GM21723 (cell line): ENCODE data around the gene SH3BP1.
A peak's percentile ranks its signal among the peaks of the same experiment; 100 is the strongest.
"Not testable (repeated sequence)": the region's sequence is repeated elsewhere in the genome, so short reads cannot be mapped to it uniquely, and the experiment has no call there.

ENCODE experiments used
- ATAC-seq: cut with Tn5 transposase; IDR thresholded peaks from one replicate; pipeline ENCODE4 v1.9.1; 2021; ENCODE audit warnings: mild to moderate bottlenecking, moderate library complexity; ENCODE audit not compliant: unreplicated experiment

The SH3BP1 gene, protein sequence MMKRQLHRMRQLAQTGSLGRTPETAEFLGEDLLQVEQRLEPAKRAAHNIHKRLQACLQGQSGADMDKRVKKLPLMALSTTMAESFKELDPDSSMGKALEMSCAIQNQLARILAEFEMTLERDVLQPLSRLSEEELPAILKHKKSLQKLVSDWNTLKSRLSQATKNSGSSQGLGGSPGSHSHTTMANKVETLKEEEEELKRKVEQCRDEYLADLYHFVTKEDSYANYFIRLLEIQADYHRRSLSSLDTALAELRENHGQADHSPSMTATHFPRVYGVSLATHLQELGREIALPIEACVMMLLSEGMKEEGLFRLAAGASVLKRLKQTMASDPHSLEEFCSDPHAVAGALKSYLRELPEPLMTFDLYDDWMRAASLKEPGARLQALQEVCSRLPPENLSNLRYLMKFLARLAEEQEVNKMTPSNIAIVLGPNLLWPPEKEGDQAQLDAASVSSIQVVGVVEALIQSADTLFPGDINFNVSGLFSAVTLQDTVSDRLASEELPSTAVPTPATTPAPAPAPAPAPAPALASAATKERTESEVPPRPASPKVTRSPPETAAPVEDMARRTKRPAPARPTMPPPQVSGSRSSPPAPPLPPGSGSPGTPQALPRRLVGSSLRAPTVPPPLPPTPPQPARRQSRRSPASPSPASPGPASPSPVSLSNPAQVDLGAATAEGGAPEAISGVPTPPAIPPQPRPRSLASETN

GRCh38 chr22:37639070-37639760, at the start of gene SH3BP1:
SH3BP1 (plus strand) TSS chr22:37639669; CDS start chr22:37639788, 119 bp downstream.
- ATAC-seq = no peak

DNA sequence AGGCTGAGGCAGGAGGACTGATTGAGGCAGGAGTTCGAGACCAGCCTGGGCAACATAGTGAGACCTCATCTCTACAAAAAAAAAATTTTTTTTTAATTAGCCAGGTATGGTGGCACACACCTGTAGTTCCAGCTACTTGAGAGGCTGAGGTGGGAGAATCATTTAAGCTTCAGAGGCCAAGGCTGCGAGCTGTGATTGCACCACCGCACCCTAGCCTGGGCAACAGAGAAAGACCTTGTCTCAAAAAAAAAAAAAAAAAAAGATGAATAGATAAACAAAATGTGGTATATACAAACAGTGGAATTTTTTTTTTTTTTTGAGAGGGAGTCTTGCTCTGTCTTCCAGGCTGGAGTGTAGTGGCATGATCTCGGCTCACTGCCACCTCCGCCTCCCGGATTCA, 48.4 kb upstream of the SH3BP1 start:
- ATAC-seq = not testable (repeated sequence)

GRCh38 chr22:37591823-37592404, 47.6 kb upstream of the SH3BP1 start:
- no peak for ATAC-seq

DNA sequence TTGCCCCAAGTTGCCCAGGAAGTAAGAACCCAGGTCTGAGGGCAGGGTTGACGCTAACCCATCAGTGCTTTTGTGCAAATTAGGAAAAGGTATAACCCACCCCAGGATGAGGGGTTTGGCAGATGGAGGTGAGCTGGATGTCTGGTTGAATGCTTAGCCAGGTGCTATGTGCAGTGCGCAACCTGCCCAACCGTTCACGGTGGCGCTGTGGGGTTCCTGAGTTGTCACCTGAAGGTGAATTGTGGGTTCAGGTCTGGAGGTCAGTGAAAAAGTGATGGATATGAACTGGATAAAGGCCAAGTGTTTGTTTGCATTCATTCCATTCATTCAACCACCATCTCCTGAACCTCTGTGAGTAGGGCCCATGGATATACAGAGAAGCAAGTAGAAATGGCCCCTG, 45.2 kb upstream of the SH3BP1 start:
- ATAC-seq = no peak

DNA sequence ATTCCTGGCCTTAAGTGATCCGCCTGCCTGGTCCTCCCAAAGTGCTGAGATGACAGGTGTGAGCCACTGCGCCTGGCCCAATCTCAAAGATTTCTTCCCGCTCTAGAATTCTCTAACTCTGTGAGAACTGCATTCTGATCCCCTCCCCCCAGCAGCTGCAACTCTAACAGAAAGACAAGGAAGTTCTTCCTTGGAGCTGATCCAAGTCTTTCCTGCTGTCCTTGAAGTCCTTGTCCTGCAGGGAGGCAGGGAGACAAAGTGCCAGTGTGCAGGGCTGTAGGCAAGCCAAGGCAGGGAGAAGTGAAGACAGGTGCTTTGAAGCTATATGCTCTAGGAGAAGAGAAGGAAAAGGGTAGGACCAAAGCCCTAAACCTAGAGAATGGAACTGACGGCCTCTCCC, 40.3 kb upstream of the SH3BP1 start:
- no peak for ATAC-seq

DNA sequence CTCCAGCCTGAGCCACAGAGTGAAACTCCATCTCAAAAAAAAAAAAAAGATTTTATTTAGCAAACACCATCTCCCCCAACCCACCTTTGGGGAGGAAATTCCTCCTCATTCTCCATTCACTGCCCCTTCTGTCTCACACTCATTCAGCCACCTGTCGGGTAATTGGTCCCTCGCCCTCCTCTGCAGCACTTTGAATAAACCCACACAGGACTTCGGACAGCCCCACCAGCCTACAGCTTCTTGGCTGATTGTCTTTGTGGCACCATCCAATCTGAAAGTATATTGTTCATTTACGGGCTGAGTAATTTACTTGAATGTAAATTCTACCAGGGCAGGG, 38.3 kb upstream of the SH3BP1 start:
- ATAC-seq = no peak

DNA sequence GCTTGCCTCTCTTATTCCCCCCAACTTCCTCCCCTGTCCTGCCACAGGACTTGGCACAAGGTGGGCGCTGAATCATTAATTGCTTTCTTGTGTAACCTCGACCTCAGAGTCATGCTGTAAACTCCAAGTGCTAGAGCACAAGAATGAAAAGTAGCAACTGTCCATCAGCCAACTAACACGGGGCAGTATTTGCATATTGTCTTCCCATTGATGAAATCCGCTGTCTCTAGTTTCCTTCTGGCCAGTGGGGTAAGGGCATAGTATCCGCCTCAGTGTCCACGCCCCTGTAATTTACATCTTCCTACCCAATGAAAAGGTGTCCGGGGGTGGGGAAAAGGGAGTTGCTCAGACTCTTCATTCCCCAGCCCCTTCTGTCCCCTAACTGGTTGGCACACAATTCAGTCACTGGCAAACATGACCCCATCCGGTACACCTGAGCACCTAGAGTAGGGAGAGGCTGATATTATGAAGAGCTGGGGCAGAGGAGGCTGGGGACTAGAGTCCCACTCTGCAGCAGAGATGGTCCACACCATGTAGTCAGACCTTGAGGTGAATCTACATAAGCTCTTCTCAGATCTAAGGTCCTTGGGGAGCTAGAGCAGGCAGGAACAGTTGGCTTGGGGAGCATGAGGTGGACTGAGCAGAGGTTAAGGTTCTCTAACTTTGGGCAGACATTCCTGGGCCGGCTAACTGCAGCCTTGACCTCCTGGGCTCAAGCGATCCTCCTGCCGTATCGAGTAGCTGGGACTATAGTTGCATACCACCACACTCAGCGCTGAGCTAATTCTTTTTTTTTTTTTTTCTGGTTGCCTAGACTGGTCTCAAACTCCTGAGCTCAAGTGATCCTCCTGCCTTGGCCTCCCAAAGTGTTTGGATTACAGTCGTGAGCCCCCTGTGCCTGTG, 37.7 kb upstream of the SH3BP1 start:
- ATAC-seq = no peak

DNA sequence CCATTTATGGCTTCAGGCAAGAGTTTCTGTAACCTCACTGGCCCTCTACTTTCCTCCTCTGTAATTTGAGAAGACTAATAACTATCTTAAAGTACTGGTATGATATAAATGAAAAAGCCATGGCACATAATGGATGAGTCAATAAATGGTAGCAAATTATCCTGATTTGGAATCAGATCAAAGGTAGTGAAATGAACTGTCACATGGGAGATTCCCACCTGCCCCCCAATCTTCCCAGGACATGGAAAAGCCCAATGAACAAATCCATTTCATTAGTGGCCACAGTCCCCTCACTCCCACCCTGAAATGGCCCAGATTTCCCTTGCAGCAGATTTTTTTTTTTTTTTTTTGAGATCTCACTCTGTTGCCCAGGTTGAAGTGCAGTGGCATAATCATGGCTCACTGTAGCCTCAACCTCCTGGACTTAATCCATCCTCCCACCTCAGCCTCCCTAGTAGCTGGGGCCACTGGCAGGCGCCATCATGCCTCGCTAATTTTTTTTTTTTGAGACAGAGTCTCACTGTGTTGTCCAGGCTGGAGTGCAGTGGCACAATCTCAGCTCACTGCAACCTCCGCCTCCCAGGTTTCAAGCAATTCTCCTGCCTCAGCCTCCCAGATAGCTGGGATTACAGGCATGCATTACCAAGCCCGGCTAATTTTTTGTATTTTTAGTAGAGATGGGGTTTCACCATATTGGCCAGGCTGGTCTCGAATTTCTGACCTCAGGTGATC, 36.8 kb upstream of the SH3BP1 start:
- not testable (repeated sequence) for ATAC-seq

DNA sequence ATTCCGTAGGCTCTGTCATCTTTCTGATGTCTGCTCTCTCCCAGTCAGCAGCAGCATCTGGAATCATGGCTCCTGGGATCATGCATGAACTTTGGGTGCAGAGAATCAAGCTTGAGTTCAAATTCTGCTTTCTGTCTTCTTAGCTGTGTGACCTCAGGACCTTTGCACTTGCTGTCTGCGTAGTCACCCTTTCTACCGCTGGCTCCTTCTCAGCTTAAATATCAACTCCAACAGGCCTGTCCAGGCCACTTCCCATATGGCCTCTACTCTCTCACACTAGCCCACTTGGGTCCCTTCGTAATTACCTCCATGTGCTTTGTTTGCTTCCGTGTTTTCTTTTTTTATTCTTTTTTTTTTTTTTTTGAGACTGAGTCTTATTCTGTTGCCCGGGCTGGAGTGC, 35.4 kb upstream of the SH3BP1 start:
- ATAC-seq = no peak

DNA sequence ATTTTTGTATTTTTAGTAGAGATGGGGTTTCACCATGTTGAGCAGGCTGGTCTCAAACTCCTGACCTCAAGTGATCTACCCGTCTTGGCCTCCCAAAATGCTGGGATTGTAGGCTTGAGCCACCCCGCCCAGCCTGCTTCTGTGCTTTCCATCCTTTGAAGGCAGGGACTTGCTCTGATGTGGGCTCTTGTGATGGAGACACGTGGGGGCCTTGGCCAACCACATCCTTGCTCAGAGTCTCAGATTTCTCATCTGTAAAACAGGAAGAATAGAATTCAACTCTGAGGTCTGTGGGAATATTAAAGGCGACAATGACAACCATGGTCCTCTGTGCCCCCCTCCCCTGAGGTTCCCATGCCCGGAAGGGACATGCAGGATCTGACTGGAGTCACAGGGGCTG, 34.6 kb upstream of the SH3BP1 start:
- no peak for ATAC-seq

GRCh38 chr22:37607010-37607934, 32.2 kb upstream of the SH3BP1 start:
- ATAC-seq = peak; percentile 32

GRCh38 chr22:37607935-37608476, 31.5 kb upstream of the SH3BP1 start:
- ATAC-seq = peak; percentile 56

DNA sequence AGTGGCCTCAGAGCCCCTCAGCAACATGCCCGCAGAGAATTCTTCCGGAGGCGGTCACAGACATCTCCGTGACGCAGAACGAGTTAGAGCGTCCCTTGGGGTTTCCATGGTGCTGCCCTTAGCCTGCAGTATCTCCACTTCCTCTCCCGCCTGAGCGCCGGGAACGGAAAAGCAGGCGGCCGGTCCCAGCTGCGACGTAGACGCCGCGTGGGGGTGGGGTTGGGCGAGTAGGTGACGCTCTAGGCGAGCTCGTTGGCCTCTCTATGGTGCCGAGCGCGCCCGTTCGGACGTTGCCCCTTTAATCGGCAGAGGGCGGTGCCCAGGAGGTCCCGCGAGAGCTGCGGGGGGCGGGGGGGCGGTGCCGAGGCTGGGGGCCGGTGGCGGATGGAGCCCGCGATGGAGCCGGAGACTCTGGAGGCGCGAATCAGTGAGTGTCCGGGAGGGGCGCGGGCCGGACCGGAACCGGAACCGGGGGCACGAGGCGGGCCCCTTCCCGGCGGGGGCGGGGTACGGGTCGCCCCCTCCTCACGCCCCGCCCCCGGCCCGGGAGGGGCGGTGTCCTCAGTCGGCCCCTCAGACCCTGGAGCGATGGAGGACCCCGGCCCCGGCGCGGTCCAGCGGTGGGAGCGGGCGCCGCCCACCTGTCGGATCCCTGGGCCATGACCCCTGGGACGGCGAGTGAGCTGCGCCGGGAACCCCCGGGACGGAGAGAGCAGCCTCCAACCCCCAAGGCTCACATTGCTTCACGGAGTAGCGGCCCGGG, 30.8 kb upstream of the SH3BP1 start, which contains the start of gene GGA1:
Gene GGA1, plus strand, starts transcription at position 358 of the 763 bp plus-strand sequence. Its CDS starts 27 bp downstream, at position 385.
- ATAC-seq = peak; percentile 77

- peak; percentile 7 for ATAC-seq
Measured at GRCh38 chr22:37609240-37610152, 30.0 kb upstream of the SH3BP1 start.

GRCh38 chr22:37610153-37610475, 29.4 kb upstream of the SH3BP1 start:
- ATAC-seq = not testable (repeated sequence)

DNA sequence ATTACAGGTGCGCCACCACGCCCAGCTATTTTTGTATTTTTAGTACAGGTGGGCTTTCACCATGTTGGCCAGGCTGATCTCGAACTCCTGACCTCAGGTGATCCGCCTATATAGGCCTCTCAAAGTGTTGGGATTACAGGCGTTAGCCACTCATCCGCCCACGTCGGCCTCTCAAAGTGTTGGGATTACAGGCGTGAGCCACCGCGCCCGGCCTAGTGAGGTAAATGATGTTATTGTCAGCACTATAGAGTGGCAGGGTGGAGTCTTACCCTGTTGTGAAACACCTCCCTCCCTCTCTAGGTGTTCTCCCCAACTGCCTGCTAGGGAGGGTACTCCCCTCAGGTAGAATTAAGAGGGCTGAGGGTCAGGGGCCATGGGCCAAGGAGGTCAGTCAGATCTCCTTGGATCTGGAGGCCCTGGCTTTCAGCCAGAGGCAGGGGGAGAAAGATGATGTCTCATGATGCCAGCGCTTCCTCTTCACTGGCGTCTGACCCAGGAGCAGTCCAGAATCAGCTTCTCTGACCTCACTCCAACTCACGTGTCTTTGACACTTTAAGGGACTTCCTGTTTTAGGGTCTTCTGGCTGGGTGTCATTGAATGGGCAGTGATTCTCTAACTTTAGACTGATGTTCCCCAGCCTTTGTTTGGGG, 28.9 kb upstream of the SH3BP1 start:
- no peak for ATAC-seq
